ENCODE measurements around the gene PHKB. TPM values are rescaled to one million over a fixed set of nuclear protein-coding genes. Genes with fewer than 3 reads are reported as not detected.
"Not testable (repeated sequence)": the region's sequence is repeated elsewhere in the genome, so short reads cannot be mapped to it uniquely, and the experiment has no call there.

Gene PHKB
- polyA plus RNA-seq, 1 donor (not counting 4 experiments of a cell fraction or from before 2014, with no cell fraction given) = 71.7 TPM

- H3K9ac ChIP-seq (ENCODE audit: control insufficient read depth, extremely low read depth, insufficient read depth, low read length) = no peak overlapping the region
- DNase-seq (ENCODE audit: low read depth, low spot score) (no peak), FAIRE-seq (no peak)
- no peaks in the 10 kb centered on the region for H3K4me1 ChIP-seq (ENCODE audit: control insufficient read depth, extremely low read depth, insufficient read depth, low read length)
- dilution Hi-C loops (cut with MboI; ENCODE audit: extremely low pct_ligation_motif_present, low sequenced_read_pairs) = no loop called here
- H3K9me3 ChIP-seq (ENCODE audit: control insufficient read depth, low read depth, low read length) = no peaks in the 10 kb centered on the region
- no peak overlapping the region for H2AFZ ChIP-seq (ENCODE audit: control insufficient read depth, low read length)
- H3K27ac ChIP-seq (ENCODE audit: control insufficient read depth, insufficient read depth, low read length) = no peak overlapping the region
- H3K9me1 ChIP-seq (ENCODE audit: control insufficient read depth, extremely low read depth, insufficient read depth, low read length) = no peaks in the 10 kb centered on the region
- H3K27me3 ChIP-seq (ENCODE audit: control insufficient read depth, extremely low read depth, insufficient read depth, low read length) = no peaks in the 10 kb centered on the region
- H4K20me1 ChIP-seq (ENCODE audit: control insufficient read depth, extremely low read depth, insufficient read depth, low read length) = no peaks in the 10 kb centered on the region
- H3K36me3 ChIP-seq (ENCODE audit: control insufficient read depth in 2 of 2, extremely low read depth in 1 of 2, insufficient read depth in 2 of 2, low read length in 2 of 2) = peaks cover 0 to 2% of the 10 kb centered on the region in 2 experiments
- no peak overlapping the region for H3K4me3 ChIP-seq (ENCODE audit: control insufficient read depth in 2 of 3, extremely low read depth in 1 of 3, insufficient read depth in 2 of 3, low read depth in 1 of 3, low read length in 3 of 3)
- TF ChIP-seq CTCF (optimal IDR thresholded peaks at IDR 0.05 in 1 of 3, IDR thresholded peaks at IDR 0.05 in 1 of 3, conservative IDR thresholded peaks at IDR 0.05 in 1 of 3; ENCODE audit: extremely low read depth in 1 of 3, insufficient read depth in 2 of 3, low read length in 3 of 3) = no peak
- no peak for TF ChIP-seq EZH2 (IDR thresholded peaks at IDR 0.05; ENCODE audit: low read length)
- H3K4me2 ChIP-seq (ENCODE audit: control insufficient read depth, extremely low read depth, insufficient read depth, low read depth, low read length) = no peak overlapping the region
- H3K79me2 ChIP-seq (ENCODE audit: control insufficient read depth, insufficient read depth, low read length) = no peaks in the 10 kb centered on the region
Observed at GRCh38 chr16:47533744-47534292, 72.7 kb downstream of the PHKB start.

- dilution Hi-C loops (cut with MboI; ENCODE audit: extremely low pct_ligation_motif_present, low sequenced_read_pairs) = no loop called here
- Histone ChIP-seq H3K79me2 (ENCODE audit: control insufficient read depth, insufficient read depth, low read length) (no peaks in the 10 kb centered on the region), H3K4me2 (ENCODE audit: control insufficient read depth, extremely low read depth, insufficient read depth, low read depth, low read length) (no peak overlapping the region), H3K9me1 (ENCODE audit: control insufficient read depth, extremely low read depth, insufficient read depth, low read length) (no peaks in the 10 kb centered on the region), H2AFZ (ENCODE audit: control insufficient read depth, low read length) (no peak overlapping the region), H3K27me3 (ENCODE audit: control insufficient read depth, extremely low read depth, insufficient read depth, low read length) (no peaks in the 10 kb centered on the region), H3K4me1 (ENCODE audit: control insufficient read depth, extremely low read depth, insufficient read depth, low read length) (no peaks in the 10 kb centered on the region), H4K20me1 (ENCODE audit: control insufficient read depth, extremely low read depth, insufficient read depth, low read length) (no peaks in the 10 kb centered on the region), H3K4me3 (ENCODE audit: control insufficient read depth in 2 of 3, extremely low read depth in 1 of 3, insufficient read depth in 2 of 3, low read depth in 1 of 3, low read length in 3 of 3) (no peak overlapping the region), H3K27ac (ENCODE audit: control insufficient read depth, insufficient read depth, low read length) (no peak overlapping the region), H3K36me3 (ENCODE audit: control insufficient read depth in 2 of 2, extremely low read depth in 1 of 2, insufficient read depth in 2 of 2, low read length in 2 of 2) (no peaks in the 10 kb centered on the region), H3K9me3 (ENCODE audit: control insufficient read depth, low read depth, low read length) (no peaks in the 10 kb centered on the region), H3K9ac (ENCODE audit: control insufficient read depth, extremely low read depth, insufficient read depth, low read length) (no peak overlapping the region)
- no peak for TF ChIP-seq EZH2 (IDR thresholded peaks at IDR 0.05; ENCODE audit: low read length)
- DNase-seq (ENCODE audit: low read depth, low spot score) (no peak), FAIRE-seq (no peak)
Observed at GRCh38 chr16:47538472-47538871, 77.3 kb downstream of the PHKB start.

GRCh38 chr16:47539707-47540670 lies 78.9 kb downstream of the PHKB start:
- H3K36me3 ChIP-seq (ENCODE audit: control insufficient read depth in 2 of 2, extremely low read depth in 1 of 2, insufficient read depth in 2 of 2, low read length in 2 of 2); H3K4me3 ChIP-seq (ENCODE audit: control insufficient read depth in 2 of 3, extremely low read depth in 1 of 3, insufficient read depth in 2 of 3, low read depth in 1 of 3, low read length in 3 of 3); dilution Hi-C loops (cut with MboI; ENCODE audit: extremely low pct_ligation_motif_present, low sequenced_read_pairs); H3K79me2 ChIP-seq (ENCODE audit: control insufficient read depth, insufficient read depth, low read length); H4K20me1 ChIP-seq (ENCODE audit: control insufficient read depth, extremely low read depth, insufficient read depth, low read length); H3K9ac ChIP-seq (ENCODE audit: control insufficient read depth, extremely low read depth, insufficient read depth, low read length); H3K27ac ChIP-seq (ENCODE audit: control insufficient read depth, insufficient read depth, low read length); H3K4me1 ChIP-seq (ENCODE audit: control insufficient read depth, extremely low read depth, insufficient read depth, low read length); DNase-seq (ENCODE audit: low read depth, low spot score); H3K4me2 ChIP-seq (ENCODE audit: control insufficient read depth, extremely low read depth, insufficient read depth, low read depth, low read length); H3K9me3 ChIP-seq (ENCODE audit: control insufficient read depth, low read depth, low read length); FAIRE-seq; H3K27me3 ChIP-seq (ENCODE audit: control insufficient read depth, extremely low read depth, insufficient read depth, low read length); H2AFZ ChIP-seq (ENCODE audit: control insufficient read depth, low read length); H3K9me1 ChIP-seq (ENCODE audit: control insufficient read depth, extremely low read depth, insufficient read depth, low read length): not testable (repeated sequence)

GRCh38 chr16:47541135-47541534 lies 80.0 kb downstream of the PHKB start:
- DNase-seq (ENCODE audit: low read depth, low spot score); H3K4me2 ChIP-seq (ENCODE audit: control insufficient read depth, extremely low read depth, insufficient read depth, low read depth, low read length); dilution Hi-C loops (cut with MboI; ENCODE audit: extremely low pct_ligation_motif_present, low sequenced_read_pairs); H2AFZ ChIP-seq (ENCODE audit: control insufficient read depth, low read length); H3K4me3 ChIP-seq (ENCODE audit: control insufficient read depth in 2 of 3, extremely low read depth in 1 of 3, insufficient read depth in 2 of 3, low read depth in 1 of 3, low read length in 3 of 3); H4K20me1 ChIP-seq (ENCODE audit: control insufficient read depth, extremely low read depth, insufficient read depth, low read length); H3K36me3 ChIP-seq (ENCODE audit: control insufficient read depth in 2 of 2, extremely low read depth in 1 of 2, insufficient read depth in 2 of 2, low read length in 2 of 2); H3K27me3 ChIP-seq (ENCODE audit: control insufficient read depth, extremely low read depth, insufficient read depth, low read length); H3K4me1 ChIP-seq (ENCODE audit: control insufficient read depth, extremely low read depth, insufficient read depth, low read length); H3K9ac ChIP-seq (ENCODE audit: control insufficient read depth, extremely low read depth, insufficient read depth, low read length); H3K27ac ChIP-seq (ENCODE audit: control insufficient read depth, insufficient read depth, low read length); H3K9me3 ChIP-seq (ENCODE audit: control insufficient read depth, low read depth, low read length); FAIRE-seq; H3K9me1 ChIP-seq (ENCODE audit: control insufficient read depth, extremely low read depth, insufficient read depth, low read length); H3K79me2 ChIP-seq (ENCODE audit: control insufficient read depth, insufficient read depth, low read length): not testable (repeated sequence)
